OCI-LY1 (cell line): ENCODE measurements around the gene TSTD1.
A peak's percentile ranks its signal among the peaks of the same experiment; 100 is the strongest.

ENCODE experiments used
- H2AFZ ChIP-seq: fragments of 200-600 bp; sonication (generic), shearing (Covaris generic); 2 replicates; pipeline ENCODE4 v1.6.0; 2014; ENCODE audit warnings: antibody characterized with exemption, mild to moderate bottlenecking, low read length
- H3F3A ChIP-seq: fragments of 200-600 bp; sonication (generic), shearing (Covaris generic); 2 replicates; pipeline ENCODE4 v1.6.0; 2014; ENCODE audit warnings: mild to moderate bottlenecking, antibody characterized with exemption, low read length, moderate library complexity; ENCODE audit not compliant: insufficient read depth
- H3K27ac ChIP-seq: fragments of 200-600 bp; sonication (generic); 2 replicates; pipeline ENCODE4 v1.5.1; 2014; ENCODE audit warnings: low read length, mixed run types, mild to moderate bottlenecking, low read depth; ENCODE audit not compliant: poor library complexity, severe bottlenecking
- H3K27me3 ChIP-seq: fragments of 200-600 bp; sonication (generic); 2 replicates; pipeline ENCODE4 v1.6.0; 2014; ENCODE audit warnings: antibody characterized with exemption, mild to moderate bottlenecking, low read length, moderate library complexity; ENCODE audit not compliant: insufficient read depth
- H3K36me3 ChIP-seq: fragments of 200-600 bp; sonication (generic); 2 replicates; pipeline ENCODE4 v1.6.1; 2014; ENCODE audit warnings: mild to moderate bottlenecking, antibody characterized with exemption, low read length, moderate library complexity, mixed read lengths; ENCODE audit not compliant: insufficient read depth
- H3K4me1 ChIP-seq: fragments of 200-600 bp; sonication (generic); 2 replicates; pipeline ENCODE4 v1.5.1; 2014; ENCODE audit warnings: mild to moderate bottlenecking, low read length, moderate library complexity; ENCODE audit not compliant: insufficient read depth, severe bottlenecking
- H3K4me2 ChIP-seq: fragments of 200-600 bp; sonication (generic), shearing (Covaris generic); 2 replicates; pipeline ENCODE4 v1.6.1; 2014; ENCODE audit warnings: low read length
- H3K4me3 ChIP-seq: fragments of 200-600 bp; sonication (generic); 2 replicates; pipeline ENCODE4 v1.5.1; 2014; ENCODE audit warnings: low read length, low read depth, mild to moderate bottlenecking, mixed read lengths; ENCODE audit not compliant: poor library complexity, severe bottlenecking
- H3K79me2 ChIP-seq: fragments of 200-600 bp; shearing (Covaris generic); 2 replicates; pipeline ENCODE4 v1.6.1; 2016; ENCODE audit warnings: mixed run types, low read length, mixed read lengths; ENCODE audit not compliant: insufficient read depth
- H3K9ac ChIP-seq: fragments of 200-600 bp; sonication (generic), shearing (Covaris generic); 2 replicates; pipeline ENCODE4 v1.6.1; 2014; ENCODE audit warnings: mild to moderate bottlenecking, low read length, mixed read lengths
- H3K9me2 ChIP-seq: fragments of 200-600 bp; sonication (generic), shearing (Covaris generic); 2 replicates; pipeline ENCODE4 v1.6.1; 2014; ENCODE audit warnings: low read depth, mild to moderate bottlenecking, low read length, mixed read lengths
- H3K9me3 ChIP-seq: fragments of 200-600 bp; shearing (Covaris generic); 2 replicates; pipeline ENCODE4 v1.6.1; 2014; ENCODE audit warnings: low read length, mixed read lengths
- H4K20me1 ChIP-seq: fragments of 200-600 bp; sonication (generic), shearing (Covaris generic); 2 replicates; pipeline ENCODE4 v1.6.0; 2016; ENCODE audit warnings: mild to moderate bottlenecking, low read length; ENCODE audit not compliant: insufficient read depth
- EZH2 ChIP-seq: fragments of 200-600 bp; sonication (generic), shearing (Covaris generic); IDR thresholded peaks from 2 replicates; pipeline ENCODE4 v1.8.0; 2017; ENCODE audit warnings: borderline replicate concordance, mixed run types, mild to moderate bottlenecking, antibody characterized with exemption, low read length, moderate library complexity, mixed read lengths
- TF ChIP-seq, protein P1 (sequence below): fragments of 200-600 bp; sonication (generic), shearing (Covaris generic); IDR thresholded peaks from 2 replicates; pipeline ENCODE4 v1.5.1; 2017; ENCODE audit warnings: mild to moderate bottlenecking, antibody characterized with exemption, low read length, moderate library complexity, mixed read lengths

The TSTD1 gene

DNA sequence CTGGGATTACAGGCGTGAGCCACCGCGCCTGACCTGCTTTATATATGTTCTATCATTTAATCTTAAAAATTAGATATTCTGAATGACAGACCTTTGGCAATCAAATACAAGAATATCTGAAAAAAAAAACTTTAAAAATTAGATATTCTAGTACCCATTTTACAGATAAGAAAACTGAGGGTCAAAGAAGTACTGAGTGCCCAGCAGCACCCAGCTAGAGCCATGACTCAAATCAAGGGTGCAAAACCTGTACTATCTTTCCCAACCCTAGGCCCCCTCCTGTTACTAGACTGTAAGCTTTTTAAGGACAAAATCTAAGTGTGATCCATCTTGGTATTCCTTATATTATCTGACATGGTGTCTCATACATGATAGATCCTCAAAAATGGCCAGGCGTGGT is 22.7 kb upstream of the TSTD1 start:
- no peaks in the 10 kb centered on the region for H3K4me1 ChIP-seq
- no peaks in the 10 kb centered on the region for H3K27me3 ChIP-seq
- H3K9me2 ChIP-seq, result no peaks in the 10 kb centered on the region
- no peaks in the 10 kb centered on the region for H3K79me2 ChIP-seq
- H3K27ac ChIP-seq, result no peak overlapping the region
- H3K4me2 ChIP-seq, result no peak overlapping the region
- H3K9me3 ChIP-seq, result no peaks in the 10 kb centered on the region
- no peak overlapping the region for H3K4me3 ChIP-seq
- TF ChIP-seq EZH2, result no peak
- TF ChIP-seq, protein P1, sequence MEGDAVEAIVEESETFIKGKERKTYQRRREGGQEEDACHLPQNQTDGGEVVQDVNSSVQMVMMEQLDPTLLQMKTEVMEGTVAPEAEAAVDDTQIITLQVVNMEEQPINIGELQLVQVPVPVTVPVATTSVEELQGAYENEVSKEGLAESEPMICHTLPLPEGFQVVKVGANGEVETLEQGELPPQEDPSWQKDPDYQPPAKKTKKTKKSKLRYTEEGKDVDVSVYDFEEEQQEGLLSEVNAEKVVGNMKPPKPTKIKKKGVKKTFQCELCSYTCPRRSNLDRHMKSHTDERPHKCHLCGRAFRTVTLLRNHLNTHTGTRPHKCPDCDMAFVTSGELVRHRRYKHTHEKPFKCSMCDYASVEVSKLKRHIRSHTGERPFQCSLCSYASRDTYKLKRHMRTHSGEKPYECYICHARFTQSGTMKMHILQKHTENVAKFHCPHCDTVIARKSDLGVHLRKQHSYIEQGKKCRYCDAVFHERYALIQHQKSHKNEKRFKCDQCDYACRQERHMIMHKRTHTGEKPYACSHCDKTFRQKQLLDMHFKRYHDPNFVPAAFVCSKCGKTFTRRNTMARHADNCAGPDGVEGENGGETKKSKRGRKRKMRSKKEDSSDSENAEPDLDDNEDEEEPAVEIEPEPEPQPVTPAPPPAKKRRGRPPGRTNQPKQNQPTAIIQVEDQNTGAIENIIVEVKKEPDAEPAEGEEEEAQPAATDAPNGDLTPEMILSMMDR, result no peak
- H3F3A ChIP-seq, result no peaks in the 10 kb centered on the region
- no peak overlapping the region for H2AFZ ChIP-seq
- H3K9ac ChIP-seq, result no peak overlapping the region
- H4K20me1 ChIP-seq, result no peaks in the 10 kb centered on the region
- H3K36me3 ChIP-seq, result peaks cover 35% of the 10 kb centered on the region

DNA sequence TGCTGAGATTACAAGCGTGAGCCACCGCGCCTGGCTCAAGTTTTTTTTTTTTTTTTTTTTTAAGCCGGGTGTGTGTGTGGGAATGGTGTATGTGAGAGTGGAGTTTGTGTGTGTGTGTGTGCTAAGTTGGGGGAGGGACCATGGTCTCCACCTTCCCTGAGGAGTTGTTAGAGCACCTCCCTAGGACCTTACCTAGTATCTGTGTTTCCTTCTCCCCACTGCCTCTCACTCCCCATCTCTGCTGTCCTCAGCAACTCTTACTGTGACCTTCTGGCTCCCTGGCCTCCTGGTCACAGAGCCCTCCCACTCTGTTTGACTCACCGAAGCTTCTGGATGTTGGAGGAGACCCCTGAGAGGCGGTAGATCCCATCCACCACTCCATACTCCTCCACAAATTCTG is 20.5 kb upstream of the TSTD1 start:
- Histone ChIP-seq H3K27ac (no peak overlapping the region), H3K36me3 (peaks cover 48% of the 10 kb centered on the region), H3K9me2 (no peaks in the 10 kb centered on the region), H4K20me1 (no peaks in the 10 kb centered on the region), H3K4me2 (no peak overlapping the region), H3F3A (no peaks in the 10 kb centered on the region), H3K4me3 (no peak overlapping the region), H3K9me3 (no peaks in the 10 kb centered on the region), H3K79me2 (no peaks in the 10 kb centered on the region), H2AFZ (no peak overlapping the region), H3K27me3 (no peaks in the 10 kb centered on the region), H3K4me1 (no peaks in the 10 kb centered on the region), H3K9ac (no peak overlapping the region)
- TF ChIP-seq EZH2, result no peak
- TF ChIP-seq, protein P1, result no peak

DNA sequence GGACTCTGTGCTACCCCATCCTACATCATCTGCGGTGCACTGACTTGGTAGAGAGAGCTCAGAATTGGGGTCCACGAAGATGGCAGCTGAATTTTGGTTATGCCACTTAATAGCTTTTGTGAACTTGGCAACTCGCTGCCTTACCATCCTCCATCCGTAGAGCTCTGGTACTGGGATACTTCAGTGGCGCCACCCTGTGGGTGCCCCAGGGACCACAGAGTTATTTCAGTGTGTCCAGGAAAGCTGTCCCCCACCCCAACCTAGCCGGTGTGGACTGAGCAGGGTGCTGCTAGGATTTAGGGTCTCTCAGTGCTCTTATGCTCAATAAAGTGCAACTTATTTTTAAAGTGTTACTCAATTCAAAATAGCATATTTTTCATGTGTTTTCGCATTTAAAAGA is 16.0 kb upstream of the TSTD1 start:
- no peaks in the 10 kb centered on the region for H3K27me3 ChIP-seq
- H3K9ac ChIP-seq, result no peak overlapping the region
- no peaks in the 10 kb centered on the region for H3K9me3 ChIP-seq
- H3K36me3 ChIP-seq, result peaks cover 82% of the 10 kb centered on the region
- H3K9me2 ChIP-seq, result no peaks in the 10 kb centered on the region
- H3K4me3 ChIP-seq, result no peak overlapping the region
- no peak overlapping the region for H2AFZ ChIP-seq
- no peaks in the 10 kb centered on the region for H4K20me1 ChIP-seq
- TF ChIP-seq EZH2, result no peak
- TF ChIP-seq, protein P1, result peak; percentile 30; the same call in 1 of the 2 replicates
- H3K4me2 ChIP-seq, result no peak overlapping the region
- no peaks in the 10 kb centered on the region for H3K4me1 ChIP-seq
- H3K79me2 ChIP-seq, result no peaks in the 10 kb centered on the region
- H3K27ac ChIP-seq, result no peak overlapping the region
- no peaks in the 10 kb centered on the region for H3F3A ChIP-seq
